Astrocyte (in vitro differentiated cells and primary cell): ENCODE results near the gene CYB5B. TPM values are rescaled to one million over a fixed set of nuclear protein-coding genes. Genes with fewer than 3 reads are reported as not detected.

Experiments used
- DNase-seq: peaks from one replicate; pipeline ENCODE4 v3.0.0-alpha.2; 2010; ENCODE audit warnings: low read depth
- FAIRE-seq: peaks from 2 replicates; lab custom pipeline; 2011; peaks lifted over from hg19 to GRCh38; lab: Jason Lieb, UNC
- H2AFZ ChIP-seq: 2 replicates; pipeline ENCODE4 v1.6.0; 2012; ENCODE audit warnings: low read depth, low read length, inconsistent platforms
- H3K27ac ChIP-seq: 2 replicates; pipeline ENCODE4 v1.5.1; 2011; ENCODE audit warnings: low read depth, low read length, inconsistent platforms
- H3K27me3 ChIP-seq: 2 replicates; pipeline ENCODE4 v1.6.0; 2011; ENCODE audit warnings: low read length, inconsistent platforms; ENCODE audit not compliant: insufficient read depth
- H3K36me3 ChIP-seq: 2 replicates; pipeline ENCODE4 v1.5.1; 2011; ENCODE audit warnings: low read length, inconsistent platforms; ENCODE audit not compliant: insufficient read depth
- H3K4me1 ChIP-seq: 2 replicates; pipeline ENCODE4 v1.5.1; 2011; ENCODE audit warnings: low read length, inconsistent platforms; ENCODE audit not compliant: insufficient read depth
- H3K4me2 ChIP-seq: 2 replicates; pipeline ENCODE4 v1.6.0; 2012; ENCODE audit warnings: low read length, inconsistent platforms
- H3K4me3 ChIP-seq: 2 replicates; pipeline ENCODE4 v1.5.1; 2011; ENCODE audit warnings: low read depth, mild to moderate bottlenecking, low read length, inconsistent platforms; ENCODE audit not compliant: insufficient read depth
- H3K79me2 ChIP-seq: 2 replicates; pipeline ENCODE4 v1.6.0; 2012; ENCODE audit warnings: mild to moderate bottlenecking, low read length, inconsistent platforms; ENCODE audit not compliant: insufficient read depth
- H3K9ac ChIP-seq: 2 replicates; pipeline ENCODE4 v1.6.0; 2012; ENCODE audit warnings: mild to moderate bottlenecking, low read length, inconsistent platforms
- H3K9me3 ChIP-seq: 2 replicates; pipeline ENCODE4 v1.5.1; 2012; ENCODE audit warnings: low read depth, mild to moderate bottlenecking, low read length, inconsistent platforms; ENCODE audit not compliant: insufficient read depth
- H4K20me1 ChIP-seq: 2 replicates; pipeline ENCODE4 v1.6.0; 2012; ENCODE audit warnings: low read length, inconsistent platforms; ENCODE audit not compliant: insufficient read depth
- H3K27ac Mint-ChIP-seq: one replicate; pipeline ENCODE4 v1.8.0; 2021; ENCODE audit warnings: mild to moderate bottlenecking, mixed read lengths; ENCODE audit not compliant: unreplicated experiment
- H3K27me3 Mint-ChIP-seq: one replicate; pipeline ENCODE4 v1.8.0; 2021; ENCODE audit warnings: low read depth, mixed read lengths; ENCODE audit not compliant: unreplicated experiment
- H3K36me3 Mint-ChIP-seq: one replicate; pipeline ENCODE4 v1.8.0; 2021; ENCODE audit warnings: low read depth, mixed read lengths; ENCODE audit not compliant: unreplicated experiment
- H3K4me1 Mint-ChIP-seq: one replicate; pipeline ENCODE4 v1.8.0; 2021; ENCODE audit warnings: low read depth, mixed read lengths; ENCODE audit not compliant: unreplicated experiment
- H3K4me3 Mint-ChIP-seq: one replicate; pipeline ENCODE4 v1.8.0; 2021; ENCODE audit warnings: mild to moderate bottlenecking, moderate library complexity, mixed read lengths; ENCODE audit not compliant: unreplicated experiment
- H3K9me3 Mint-ChIP-seq: one replicate; pipeline ENCODE4 v1.8.0; 2021; ENCODE audit warnings: mild to moderate bottlenecking, mixed read lengths; ENCODE audit not compliant: unreplicated experiment
- CTCF ChIP-seq: IDR thresholded peaks from 2 replicates; pipeline ENCODE4 v1.5.1; 2011; ENCODE audit warnings: low read depth, mild to moderate bottlenecking, inconsistent platforms, low read length, moderate library complexity; ENCODE audit not compliant: insufficient read depth
- EZH2 ChIP-seq: IDR thresholded peaks from 2 replicates; pipeline ENCODE4 v1.6.1; 2012; ENCODE audit warnings: mild to moderate bottlenecking, low read length, inconsistent platforms; ENCODE audit not compliant: insufficient read depth
- total RNA-seq: library from RNA; stranded (reverse); gene quantifications from 2 replicates; pipeline ENCODE4 v1.2.1, GENCODE V29; 2021

The CYB5B gene
- total RNA-seq, 1 donor from 2014 or later: 149 TPM

GRCh38 chr16:69463876-69464275 is 39.5 kb downstream of the CYB5B start:
- DNase-seq (no peak), FAIRE-seq (no peak)
- no peak overlapping the region for H3K4me2 ChIP-seq
- no peak overlapping the region for H2AFZ ChIP-seq
- H3K9ac ChIP-seq: no peak overlapping the region
- Mint-ChIP-seq H3K4me3 (no peak overlapping the region), H3K4me1 (peaks cover 29% of the 10 kb centered on the region), H3K9me3 (no peaks in the 10 kb centered on the region), H3K27ac (peak overlapping the region; percentile 20), H3K27me3 (no peaks in the 10 kb centered on the region), H3K36me3 (peaks cover 5% of the 10 kb centered on the region)
- H3K4me1 ChIP-seq: peaks cover 10% of the 10 kb centered on the region
- no peak overlapping the region for H3K4me3 ChIP-seq
- no peaks in the 10 kb centered on the region for H3K27me3 ChIP-seq
- no peaks in the 10 kb centered on the region for H3K79me2 ChIP-seq
- peaks cover 14% of the 10 kb centered on the region for H3K36me3 ChIP-seq
- H4K20me1 ChIP-seq: no peaks in the 10 kb centered on the region
- no peaks in the 10 kb centered on the region for H3K9me3 ChIP-seq
- no peak for TF ChIP-seq CTCF
- no peak for TF ChIP-seq EZH2
- no peak overlapping the region for H3K27ac ChIP-seq

GRCh38 chr16:69465083-69465721 is 40.8 kb downstream of the CYB5B start:
- DNase-seq (peak; percentile 61), FAIRE-seq (no peak)
- Histone ChIP-seq H3K9me3 (no peaks in the 10 kb centered on the region), H2AFZ (no peak overlapping the region), H3K4me1 (peaks cover 10% of the 10 kb centered on the region), H3K27ac (no peak overlapping the region), H3K27me3 (no peaks in the 10 kb centered on the region), H3K79me2 (no peaks in the 10 kb centered on the region), H4K20me1 (no peaks in the 10 kb centered on the region), H3K9ac (no peak overlapping the region), H3K4me3 (no peak overlapping the region), H3K4me2 (peak overlapping the region; percentile 36), H3K36me3 (peaks cover 9% of the 10 kb centered on the region)
- H3K27me3 Mint-ChIP-seq: no peaks in the 10 kb centered on the region
- H3K9me3 Mint-ChIP-seq: no peaks in the 10 kb centered on the region
- peaks cover 32% of the 10 kb centered on the region for H3K4me1 Mint-ChIP-seq
- peak overlapping the region; percentile 93 for H3K27ac Mint-ChIP-seq
- TF ChIP-seq CTCF (no peak), EZH2 (no peak)
- peaks cover 5% of the 10 kb centered on the region for H3K36me3 Mint-ChIP-seq
- H3K4me3 Mint-ChIP-seq: no peak overlapping the region

- Histone ChIP-seq H3K9me3 (no peaks in the 10 kb centered on the region), H4K20me1 (no peaks in the 10 kb centered on the region), H3K4me1 (peaks cover 10% of the 10 kb centered on the region), H2AFZ (no peak overlapping the region), H3K27ac (no peak overlapping the region), H3K4me3 (no peak overlapping the region), H3K9ac (no peak overlapping the region), H3K79me2 (no peaks in the 10 kb centered on the region), H3K27me3 (no peaks in the 10 kb centered on the region), H3K36me3 (peaks cover 9% of the 10 kb centered on the region), H3K4me2 (no peak overlapping the region)
- H3K4me3 Mint-ChIP-seq: no peak overlapping the region
- H3K4me1 Mint-ChIP-seq: peaks cover 32% of the 10 kb centered on the region
- H3K9me3 Mint-ChIP-seq: no peaks in the 10 kb centered on the region
- peak overlapping the region; percentile 31 for H3K27ac Mint-ChIP-seq
- FAIRE-seq (no peak), DNase-seq (no peak)
- peaks cover 5% of the 10 kb centered on the region for H3K36me3 Mint-ChIP-seq
- H3K27me3 Mint-ChIP-seq: no peaks in the 10 kb centered on the region
- no peak for TF ChIP-seq CTCF
- TF ChIP-seq EZH2: no peak
Observed at GRCh38 chr16:69465881-69466280, 41.5 kb downstream of the CYB5B start.
